GM21381 (cell line): ENCODE measurements around the gene ZNF584.

Experiments used
- ATAC-seq: cut with Tn5 transposase; IDR thresholded peaks from one replicate; pipeline ENCODE4 v1.9.1; 2021; ENCODE audit warnings: mild to moderate bottlenecking, moderate library complexity; ENCODE audit not compliant: unreplicated experiment

The ZNF584 gene

DNA sequence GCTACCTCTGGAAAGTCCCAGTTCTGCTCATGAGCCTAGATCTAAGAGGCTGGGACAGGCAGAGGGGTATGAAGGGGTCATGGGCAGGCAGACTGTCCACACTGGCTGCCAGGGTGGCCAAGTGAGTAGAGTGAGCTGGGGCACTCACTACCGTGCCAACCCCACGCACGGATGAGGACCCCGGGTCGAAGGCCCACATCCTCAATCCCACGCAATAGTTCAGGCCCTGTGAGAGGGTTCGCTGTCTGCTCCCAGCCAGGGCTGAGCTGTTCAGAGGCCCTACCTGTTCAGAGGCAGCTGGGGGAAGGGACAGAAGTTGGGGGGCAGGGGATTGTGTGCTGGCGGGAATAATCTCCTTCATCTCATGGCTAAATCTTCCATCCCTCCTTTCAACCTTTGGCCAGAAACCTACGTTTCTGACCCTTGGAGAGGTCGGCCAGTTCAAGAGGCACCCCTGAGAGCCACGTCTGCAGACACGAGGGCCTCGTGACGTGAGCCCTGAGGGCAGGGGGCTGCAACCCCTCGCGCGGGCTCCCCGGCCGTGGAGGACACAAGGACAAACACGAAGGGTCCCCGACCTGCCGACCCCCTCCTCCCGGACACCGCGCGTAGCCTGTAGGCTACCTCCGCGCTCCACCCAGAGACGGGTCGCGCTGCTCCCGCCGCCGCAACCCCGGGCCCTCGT lies 22.4 kb upstream of the ZNF584 start:
- ATAC-seq: no peak

DNA sequence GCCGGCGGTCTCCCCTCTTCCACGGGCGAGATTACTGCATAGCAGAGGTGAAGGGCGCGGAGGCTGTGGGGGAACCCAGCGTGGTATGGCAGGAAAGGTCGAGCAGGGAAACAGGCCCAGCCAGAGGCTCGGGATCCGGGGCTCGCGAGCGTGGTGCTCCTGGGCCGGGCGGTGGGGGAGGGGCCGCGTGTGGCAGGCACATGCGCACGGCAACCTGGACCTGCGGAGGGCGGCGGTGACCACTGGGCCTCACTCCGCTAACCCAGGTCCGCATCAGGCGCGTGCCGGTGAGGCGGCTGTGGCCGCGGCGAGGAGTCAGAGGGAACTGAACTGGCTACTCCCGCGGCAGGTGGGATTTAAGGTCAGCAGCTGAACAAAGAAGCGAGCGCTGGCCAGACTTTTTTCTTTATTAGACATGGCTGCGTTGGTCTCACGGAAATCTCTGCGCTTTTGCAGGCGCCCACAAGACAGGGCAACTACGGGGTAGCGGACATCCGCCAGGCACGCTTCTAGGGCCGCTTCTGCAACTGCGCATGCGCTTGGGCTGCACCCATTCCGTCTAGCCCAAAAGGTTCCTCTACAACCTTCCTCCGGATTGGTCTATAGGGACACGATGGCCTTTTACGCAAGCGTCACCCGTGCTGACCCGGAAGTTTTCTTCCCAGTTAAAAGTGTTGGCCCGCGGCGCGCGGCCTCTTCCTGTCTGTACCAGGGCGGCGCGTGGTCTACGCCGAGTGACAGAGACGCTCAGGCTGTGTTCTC lies 21.7 kb upstream of the ZNF584 start, which contains the start of gene RPS5:
Gene RPS5, plus strand, starts transcription at position 694 of the 762 bp plus-strand sequence. CDS start 869 bp downstream, outside the sequence.
- peak; percentile 80 for ATAC-seq

DNA sequence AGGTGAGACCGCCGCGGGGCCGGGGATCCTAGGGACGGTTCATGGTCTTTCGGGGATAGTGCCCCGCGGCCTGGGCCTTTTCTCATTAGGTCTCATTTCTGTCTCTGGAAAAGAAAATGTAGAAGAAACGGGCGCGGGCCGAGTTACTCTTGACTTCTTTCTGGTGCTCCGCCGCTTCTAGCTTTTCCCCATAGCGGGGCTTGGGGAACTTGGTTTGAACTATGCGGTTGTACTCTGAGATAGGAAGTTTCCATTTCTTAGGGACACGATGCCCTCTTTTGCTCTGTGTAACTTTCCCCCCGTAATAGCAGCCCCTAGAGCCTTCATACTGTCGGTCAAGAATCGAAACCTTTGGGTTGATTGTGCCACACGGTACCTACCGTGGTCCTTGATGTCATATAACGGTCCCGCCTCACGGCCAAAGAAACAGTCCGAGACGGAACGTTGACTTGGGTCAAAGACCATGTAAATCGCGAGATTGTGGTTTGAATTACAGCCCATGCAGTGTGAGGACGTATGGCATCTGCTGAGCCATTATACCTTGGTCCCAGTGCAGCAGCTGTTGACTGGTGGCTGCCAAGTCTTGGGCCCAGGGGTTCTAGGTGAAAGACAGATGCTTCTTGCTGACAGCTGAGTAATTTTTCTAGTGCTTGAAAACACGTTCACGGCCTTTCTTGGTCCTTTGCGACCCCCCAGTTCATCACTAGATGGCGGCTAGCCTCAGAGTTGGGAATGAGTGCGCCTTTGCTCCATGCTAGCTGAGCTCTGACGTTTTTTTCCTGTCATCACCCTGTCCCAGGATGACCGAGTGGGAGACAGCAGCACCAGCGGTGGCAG lies 20.9 kb upstream of the ZNF584 start:
- ATAC-seq: no peak

DNA sequence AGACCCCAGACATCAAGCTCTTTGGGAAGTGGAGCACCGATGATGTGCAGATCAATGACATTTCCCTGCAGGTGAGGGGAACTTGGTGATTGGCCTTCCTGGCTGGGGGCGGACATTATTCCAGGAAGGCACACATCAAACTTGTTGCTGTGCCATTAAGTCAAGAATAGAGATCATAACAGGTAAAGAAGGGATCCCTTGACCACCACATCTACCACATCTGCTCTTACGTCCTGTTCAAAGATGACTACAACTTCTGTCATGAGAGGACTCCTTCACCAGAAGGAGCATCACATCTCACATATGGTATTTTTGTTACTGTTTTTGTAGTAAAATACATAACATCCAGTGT lies 20.3 kb upstream of the ZNF584 start:
- no peak for ATAC-seq

DNA sequence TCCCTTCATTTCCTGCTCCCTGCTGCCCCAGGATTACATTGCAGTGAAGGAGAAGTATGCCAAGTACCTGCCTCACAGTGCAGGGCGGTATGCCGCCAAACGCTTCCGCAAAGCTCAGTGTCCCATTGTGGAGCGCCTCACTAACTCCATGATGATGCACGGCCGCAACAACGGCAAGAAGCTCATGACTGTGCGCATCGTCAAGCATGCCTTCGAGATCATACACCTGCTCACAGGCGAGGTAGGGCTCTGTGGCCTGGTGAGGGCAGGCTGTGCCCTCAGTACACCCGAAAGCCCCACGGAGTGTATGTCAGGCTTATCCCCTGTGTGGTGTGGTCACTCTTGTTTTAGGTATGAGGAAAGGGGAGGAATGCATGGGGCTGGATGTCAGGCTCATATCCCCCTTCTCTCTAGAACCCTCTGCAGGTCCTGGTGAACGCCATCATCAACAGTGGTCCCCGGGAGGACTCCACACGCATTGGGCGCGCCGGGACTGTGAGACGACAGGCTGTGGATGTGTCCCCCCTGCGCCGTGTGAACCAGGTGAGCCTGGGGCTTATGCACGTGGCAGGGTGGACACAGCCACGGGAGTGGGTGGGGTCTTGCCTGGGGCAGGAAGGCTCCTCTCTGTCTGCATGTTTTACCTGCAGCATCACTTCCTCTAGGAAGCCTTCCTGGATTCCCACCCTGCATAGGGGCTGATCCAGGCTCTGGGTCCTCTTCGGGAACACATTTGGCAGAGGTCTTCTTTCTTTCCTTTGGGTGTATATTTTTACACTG lies 15.3 kb upstream of the ZNF584 start:
- ATAC-seq: no peak

DNA sequence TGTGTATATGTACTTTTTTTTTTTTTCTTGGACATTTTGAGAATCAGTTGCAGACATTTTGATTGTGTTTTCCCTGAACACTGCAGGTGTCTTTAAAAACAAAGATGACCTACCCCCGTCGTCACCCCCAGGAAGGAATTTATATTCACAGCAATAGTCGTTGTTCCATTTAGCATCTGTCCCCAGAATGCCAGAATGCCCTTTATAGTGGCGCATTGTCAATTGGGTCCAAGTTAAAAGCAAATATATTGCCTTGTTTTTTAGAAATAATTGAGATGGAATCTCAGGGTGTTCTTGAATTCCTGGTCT lies 14.8 kb upstream of the ZNF584 start:
- no peak for ATAC-seq

DNA sequence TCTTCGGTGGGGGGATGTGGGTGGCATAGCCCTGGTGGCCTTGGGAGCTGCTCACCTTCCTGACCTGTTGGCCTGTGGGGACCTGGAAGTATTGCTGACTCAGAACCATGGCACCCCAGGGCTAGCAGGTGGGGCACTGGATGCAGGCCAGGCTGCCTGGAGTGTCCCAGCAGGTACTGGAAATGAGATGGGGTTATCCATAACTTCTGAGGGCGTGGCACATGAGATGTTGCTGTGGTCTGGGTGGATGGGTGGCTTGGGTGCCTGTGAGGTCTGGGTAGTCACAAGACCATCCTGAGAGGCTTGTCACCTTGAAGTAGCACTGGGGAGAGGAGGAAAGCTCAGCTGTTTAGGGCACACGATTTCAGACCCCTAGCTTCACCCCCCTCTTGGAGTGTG lies 13.6 kb upstream of the ZNF584 start:
- no peak for ATAC-seq

DNA sequence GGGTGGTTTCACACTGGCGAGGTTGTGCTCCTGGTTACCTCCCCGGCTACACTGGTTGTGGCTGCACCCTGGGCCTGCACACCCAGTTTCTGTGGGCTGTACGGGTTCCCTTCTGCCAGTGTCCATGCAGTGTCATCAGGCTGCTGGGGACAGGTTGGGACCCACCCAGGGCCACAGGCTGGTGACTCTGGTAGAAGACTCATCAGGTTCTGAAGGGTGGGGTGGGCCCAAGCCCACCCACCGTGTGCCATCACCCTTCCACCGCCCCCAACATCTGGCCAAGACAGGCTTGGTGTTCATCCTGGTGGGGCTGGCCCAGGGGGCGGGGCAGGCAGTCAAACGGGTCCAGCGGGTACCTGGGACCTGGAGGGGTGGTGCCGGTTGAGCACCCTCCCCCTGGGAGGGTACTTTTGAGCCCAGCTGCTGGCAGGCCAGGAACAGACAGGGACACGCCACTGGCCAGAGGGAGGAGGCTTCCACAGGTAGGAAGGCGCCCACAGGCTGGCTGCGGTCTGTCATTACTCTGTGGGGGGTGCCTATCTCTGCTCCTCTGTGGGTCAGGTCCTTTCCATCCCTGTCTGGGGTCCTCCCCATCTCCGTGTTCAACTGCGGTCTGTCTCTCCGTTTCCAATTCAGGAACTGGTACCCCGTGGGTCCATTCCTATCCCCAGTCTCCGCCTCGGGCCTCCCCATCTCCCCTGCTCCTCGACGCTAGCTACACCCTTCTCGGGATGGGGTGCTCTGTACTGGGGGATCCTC lies 13.1 kb upstream of the ZNF584 start, which contains the start of gene RNF225:
Gene RNF225, plus strand, starts transcription at position 437 of the 759 bp plus-strand sequence. CDS start 434 bp downstream, outside the sequence.
- no peak for ATAC-seq

DNA sequence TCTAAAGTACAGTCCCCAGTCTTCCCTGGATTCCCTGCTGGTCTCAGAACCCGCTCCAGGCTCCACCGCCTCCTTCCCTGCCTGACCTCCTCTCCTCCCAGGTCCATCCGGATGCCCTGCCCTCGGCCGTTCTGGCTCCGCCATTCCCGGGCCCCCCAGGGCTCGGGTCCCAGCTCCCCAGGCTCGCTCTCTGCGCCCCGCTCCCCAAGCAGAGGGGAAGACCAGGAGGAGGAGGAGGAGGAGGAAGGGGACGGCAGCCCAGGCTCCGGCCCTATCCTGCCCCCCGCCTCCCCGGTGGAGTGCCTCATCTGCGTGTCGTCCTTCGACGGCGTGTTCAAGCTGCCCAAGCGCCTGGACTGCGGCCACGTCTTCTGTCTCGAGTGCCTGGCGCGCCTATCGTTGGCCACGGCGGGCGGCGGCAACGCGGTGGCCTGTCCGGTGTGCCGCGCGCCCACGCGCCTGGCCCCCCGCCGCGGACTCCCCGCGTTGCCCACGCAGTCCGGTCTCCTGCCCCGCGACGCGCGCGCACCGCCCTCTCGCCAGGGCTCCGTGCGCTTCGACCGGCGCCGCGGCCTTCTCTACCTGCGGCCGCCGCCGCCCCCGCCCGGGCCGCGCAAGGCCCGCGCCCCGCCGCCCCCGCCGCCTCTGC lies 12.3 kb upstream of the ZNF584 start:
- ATAC-seq: no peak

DNA sequence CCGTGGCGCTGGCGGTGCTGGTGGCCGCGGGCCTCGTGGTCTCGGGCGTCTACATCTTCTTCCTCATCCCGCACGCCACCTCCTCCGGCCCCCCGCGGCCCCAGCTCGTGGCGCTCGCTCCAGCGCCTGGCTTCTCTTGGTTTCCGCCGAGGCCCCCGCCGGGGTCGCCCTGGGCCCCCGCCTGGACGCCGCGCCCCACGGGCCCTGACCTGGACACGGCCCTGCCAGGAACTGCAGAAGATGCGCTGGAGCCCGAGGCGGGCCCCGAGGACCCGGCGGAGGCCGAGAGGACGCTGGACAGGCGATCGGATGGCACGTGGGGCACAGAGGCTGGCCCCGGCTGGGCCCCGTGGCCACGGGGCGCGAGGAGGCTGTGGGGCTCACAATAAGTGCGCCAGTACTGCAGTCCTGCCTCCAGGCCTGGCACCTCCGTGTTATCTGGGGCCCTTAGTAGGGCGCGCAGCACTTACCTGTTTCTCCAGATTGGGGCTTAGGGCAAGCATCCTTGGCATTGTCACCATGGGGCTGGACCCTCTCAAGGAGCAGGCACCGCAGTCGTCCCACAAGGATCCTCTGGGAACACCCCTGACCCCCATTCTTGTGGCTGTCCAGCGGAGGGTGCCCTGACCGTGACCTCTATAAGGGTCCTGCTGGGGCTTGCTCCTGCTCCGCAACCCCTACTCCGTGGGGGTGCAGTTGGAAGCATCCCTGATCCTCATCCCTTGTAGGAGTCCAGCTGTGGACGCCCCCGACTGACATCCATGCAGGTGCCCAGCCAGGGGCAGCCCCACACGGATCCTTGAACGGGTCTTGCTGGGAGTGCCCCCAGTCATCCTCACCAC lies 11.5 kb upstream of the ZNF584 start:
- no peak for ATAC-seq

DNA sequence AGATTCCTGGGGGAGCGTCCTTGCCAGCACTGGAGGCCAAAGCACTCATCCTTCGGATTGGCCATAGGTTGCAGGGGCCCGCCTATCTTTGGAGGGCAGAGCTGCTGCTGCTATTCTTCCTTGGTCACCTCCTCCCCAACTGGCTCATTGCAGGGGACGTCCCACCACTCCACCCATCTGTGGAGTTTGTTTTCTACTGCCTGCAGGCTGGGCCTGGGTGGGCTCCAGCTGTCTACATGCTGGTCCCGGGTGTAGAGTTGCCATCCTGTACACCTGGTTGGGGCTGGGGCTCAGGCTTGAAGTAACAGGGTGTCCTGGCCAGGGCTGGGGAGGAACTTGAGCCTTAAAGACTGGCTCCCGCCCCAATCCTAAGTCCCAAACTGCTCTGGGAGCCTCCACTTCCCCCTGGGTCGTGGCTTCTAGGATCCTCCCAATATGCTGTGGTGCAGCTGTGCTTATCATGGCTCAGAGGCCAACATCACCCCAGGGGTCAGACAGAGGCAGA lies 10.9 kb upstream of the ZNF584 start:
- no peak for ATAC-seq

DNA sequence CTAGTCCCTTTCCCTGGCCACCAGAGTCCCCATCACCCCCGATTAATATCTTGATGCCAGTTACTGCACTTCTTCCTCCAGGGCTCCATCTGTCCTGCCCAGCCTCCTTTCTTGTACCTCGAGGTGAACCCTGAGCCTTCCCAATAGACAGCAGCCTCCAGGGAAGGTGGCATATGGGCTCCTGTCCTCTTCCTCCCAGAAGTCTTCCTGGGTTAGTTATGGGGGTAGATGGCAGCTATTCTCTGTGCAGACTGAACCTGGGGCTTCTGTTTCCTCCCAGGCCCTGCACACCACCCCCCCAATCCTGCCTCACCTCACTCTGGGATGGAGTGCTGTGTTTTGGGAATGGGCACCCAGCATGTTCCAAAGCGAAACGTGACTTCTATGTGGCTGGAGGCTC lies 10.4 kb upstream of the ZNF584 start:
- no peak for ATAC-seq

DNA sequence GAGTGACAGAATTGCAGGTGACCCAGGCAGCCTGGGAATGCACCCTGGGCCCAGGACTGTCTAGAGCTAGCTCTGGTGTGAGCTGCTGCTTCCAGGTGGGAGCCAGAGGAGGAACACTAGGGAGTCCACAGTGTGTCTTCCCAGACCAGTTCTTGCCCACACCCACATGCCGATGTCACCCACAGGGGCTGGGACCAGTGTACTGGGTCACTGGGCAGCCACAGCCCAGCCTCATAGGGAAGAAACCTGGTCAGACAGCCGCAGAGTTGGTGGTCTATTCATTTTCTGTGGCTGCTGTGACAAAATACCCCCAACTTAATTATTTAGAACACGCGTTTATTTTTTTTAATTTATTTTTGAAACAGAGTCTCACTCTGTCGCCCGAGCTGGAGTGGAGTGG lies 9.9 kb upstream of the ZNF584 start:
- ATAC-seq: no peak

DNA sequence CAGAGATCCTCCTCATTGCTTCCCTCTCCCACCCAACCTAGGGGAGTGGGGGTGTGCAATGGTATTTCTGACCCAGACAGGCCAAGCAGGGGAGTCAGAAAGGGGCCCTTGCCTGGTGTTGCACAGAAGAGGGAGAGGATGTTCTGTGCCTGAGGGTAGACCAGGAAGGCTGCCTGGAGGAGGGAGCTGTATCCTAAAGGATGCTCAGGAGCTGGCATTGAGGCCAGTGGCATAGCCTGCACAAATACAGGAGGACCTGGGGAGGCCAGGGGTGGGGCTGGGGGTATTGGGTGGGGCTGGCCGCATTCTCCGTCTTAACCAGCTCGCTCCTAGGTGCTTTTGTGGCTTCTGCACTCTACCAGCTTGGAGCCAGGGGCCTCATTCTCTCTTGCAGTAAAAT lies 8.5 kb upstream of the ZNF584 start:
- no peak for ATAC-seq

DNA sequence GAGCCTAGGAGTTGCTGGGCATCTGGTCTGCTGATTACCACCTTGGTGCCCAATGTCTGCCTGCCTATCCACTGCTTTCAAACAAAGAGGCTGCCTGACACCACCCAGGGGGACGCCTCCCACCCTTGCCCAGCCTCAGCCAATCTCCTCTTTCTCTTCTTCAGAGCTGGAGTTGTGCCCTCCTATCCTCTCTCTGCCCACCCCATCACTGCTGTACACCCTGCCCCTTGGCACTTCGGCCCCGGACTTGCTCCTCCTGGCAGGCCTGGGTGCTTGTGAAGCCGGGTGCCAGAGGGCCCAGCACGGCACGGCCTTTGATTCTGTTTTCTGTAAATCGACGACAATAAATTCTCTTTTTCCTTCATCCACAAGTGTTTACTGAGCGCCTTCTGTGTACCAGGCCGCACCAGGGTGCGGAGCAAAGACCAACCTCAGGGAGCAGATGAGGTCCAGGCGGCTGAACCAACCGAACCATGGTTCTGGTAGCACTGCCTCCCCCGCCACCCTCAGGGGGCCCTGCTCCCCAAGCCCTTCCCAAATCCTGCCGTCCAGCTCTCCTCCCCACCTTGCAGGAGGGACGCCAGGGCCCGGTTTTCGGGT lies 8.0 kb upstream of the ZNF584 start:
- ATAC-seq: no peak

DNA sequence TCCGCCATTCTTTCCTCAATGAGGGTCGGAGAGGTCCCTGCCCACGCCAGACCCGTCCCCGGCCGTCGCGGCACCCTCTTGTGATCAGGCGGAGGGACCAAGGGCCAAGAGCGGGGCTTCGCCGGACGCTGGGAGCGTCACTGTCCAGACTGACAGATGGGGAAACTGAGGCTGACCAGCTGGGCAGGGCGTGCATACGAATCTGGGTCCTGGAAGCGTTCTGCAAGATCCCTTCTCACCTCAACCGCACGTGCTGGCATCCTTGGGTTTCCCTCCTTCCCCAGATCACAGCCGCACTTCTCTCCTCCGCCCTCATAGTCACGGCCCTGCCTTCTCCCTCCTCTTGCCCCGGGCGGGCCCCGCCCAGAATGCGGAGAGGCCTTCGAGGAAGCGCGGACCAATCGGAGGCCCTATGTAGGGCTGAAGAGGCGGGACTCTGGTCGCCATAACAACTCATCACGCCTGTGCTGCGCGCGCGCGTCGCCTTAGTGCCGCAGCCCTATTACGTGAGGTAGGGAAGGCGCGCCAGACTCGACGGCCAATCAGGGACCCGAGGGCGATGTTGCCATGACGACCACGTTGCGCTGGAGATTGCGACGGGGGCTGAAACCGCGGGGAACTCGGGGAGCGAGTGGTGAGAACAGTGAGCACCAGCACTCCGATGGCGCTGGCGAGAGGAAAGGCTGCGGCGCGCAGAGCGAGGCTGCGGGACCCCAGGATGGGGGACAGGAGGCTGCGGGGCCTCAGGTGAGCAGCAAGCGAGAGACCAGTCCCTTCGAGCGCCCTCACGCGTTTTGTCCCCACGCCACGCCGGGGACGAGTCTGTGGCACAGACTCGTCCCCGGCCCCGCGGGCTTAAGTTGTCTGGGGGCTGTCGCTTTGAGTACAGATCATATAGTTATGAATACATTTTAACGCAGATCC lies 7.3 kb upstream of the ZNF584 start:
- ATAC-seq: peak; percentile 95

DNA sequence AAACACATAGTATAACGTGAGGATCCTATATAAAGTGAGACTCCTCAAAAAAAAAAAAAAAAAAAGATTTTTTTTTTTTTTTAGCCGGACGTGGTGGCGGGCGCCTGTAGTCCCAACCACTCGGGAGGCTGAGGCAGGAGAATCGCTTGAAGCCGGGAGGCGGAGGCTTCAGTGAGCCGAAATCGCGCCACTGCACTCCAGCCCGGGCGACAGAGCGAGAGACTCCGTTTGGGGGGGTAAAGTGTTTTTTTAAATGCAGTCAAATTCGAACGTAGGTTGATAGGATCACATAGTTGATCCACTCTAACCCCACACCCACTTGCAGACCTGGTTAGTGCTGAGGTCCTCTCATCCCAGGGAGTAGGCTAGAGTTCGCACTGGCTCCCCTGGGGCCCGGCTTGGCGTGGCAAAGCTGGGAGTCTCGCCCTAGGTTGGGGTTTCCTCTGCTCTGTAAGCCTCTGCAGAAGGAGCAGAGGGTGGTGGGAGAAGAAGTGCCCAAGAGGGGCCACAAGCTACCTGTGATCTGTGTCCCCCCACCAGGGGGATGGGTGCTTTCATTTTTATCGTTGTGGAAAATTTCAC lies 6.5 kb upstream of the ZNF584 start:
- no peak for ATAC-seq
